GM18519 (cell line): ENCODE data around the gene DIAPH3.

Experiments used
- ATAC-seq: cut with Tn5 transposase; IDR thresholded peaks from one replicate; pipeline ENCODE4 v1.9.1; 2021; ENCODE audit warnings: mild to moderate bottlenecking, moderate library complexity; ENCODE audit not compliant: unreplicated experiment, low FRiP score

The DIAPH3 gene

GRCh38 chr13:59883885-59884284 is 279.8 kb downstream of the DIAPH3 start:
- ATAC-seq, result no peak

- no peak for ATAC-seq
Measured at GRCh38 chr13:59880468-59880867, 283.3 kb downstream of the DIAPH3 start.

GRCh38 chr13:59879281-59879680 is 284.4 kb downstream of the DIAPH3 start:
- ATAC-seq, result no peak

GRCh38 chr13:59877933-59878332 is 285.8 kb downstream of the DIAPH3 start:
- no peak for ATAC-seq

GRCh38 chr13:59874973-59875372 is 288.8 kb downstream of the DIAPH3 start:
- no peak for ATAC-seq

GRCh38 chr13:59873856-59874255 is 289.9 kb downstream of the DIAPH3 start:
- ATAC-seq, result no peak

GRCh38 chr13:59873309-59873708 is 290.4 kb downstream of the DIAPH3 start:
- ATAC-seq, result no peak

GRCh38 chr13:59867867-59868266 is 295.9 kb downstream of the DIAPH3 start:
- ATAC-seq, result no peak

- ATAC-seq, result no peak
Measured at GRCh38 chr13:59865398-59865797, 298.3 kb downstream of the DIAPH3 start.

GRCh38 chr13:59863621-59864020 is 300.1 kb downstream of the DIAPH3 start:
- no peak for ATAC-seq

GRCh38 chr13:59861676-59862075 is 302.1 kb downstream of the DIAPH3 start:
- no peak for ATAC-seq

- no peak for ATAC-seq
Measured at GRCh38 chr13:59856281-59856810, 307.4 kb downstream of the DIAPH3 start.

- no peak for ATAC-seq
Measured at GRCh38 chr13:59846845-59847620, 316.7 kb downstream of the DIAPH3 start.

GRCh38 chr13:59843040-59843439 is 320.7 kb downstream of the DIAPH3 start:
- ATAC-seq, result no peak

GRCh38 chr13:59842507-59842906 is 321.2 kb downstream of the DIAPH3 start:
- ATAC-seq, result no peak

- no peak for ATAC-seq
Measured at GRCh38 chr13:59839186-59839585, 324.5 kb downstream of the DIAPH3 start.

GRCh38 chr13:59837101-59837500 is 326.6 kb downstream of the DIAPH3 start:
- ATAC-seq, result no peak

GRCh38 chr13:59835569-59835968 is 328.2 kb downstream of the DIAPH3 start:
- no peak for ATAC-seq

GRCh38 chr13:59834801-59835200 is 328.9 kb downstream of the DIAPH3 start:
- ATAC-seq, result no peak

GRCh38 chr13:59829690-59830089 is 334.0 kb downstream of the DIAPH3 start:
- ATAC-seq, result no peak

- no peak for ATAC-seq
Measured at GRCh38 chr13:59823486-59823885, 340.2 kb downstream of the DIAPH3 start.

- ATAC-seq, result no peak
Measured at GRCh38 chr13:59809564-59809963, 354.2 kb downstream of the DIAPH3 start.
